Liver (tissue), 9 donors: ENCODE measurements around the gene TOR4A. TPM values are rescaled to one million over a fixed set of nuclear protein-coding genes. Genes with fewer than 3 reads are reported as not detected.
A peak's percentile ranks its signal among the peaks of the same experiment; 100 is the strongest.

Experiments used
- DNase-seq: peaks from one replicate; pipeline ENCODE4 v3.0.0-alpha.2; 2017; ENCODE audit warnings: low spot score
- H3K27ac ChIP-seq, 2 donors: one replicate each; pipeline ENCODE4 v1.7.0; 2013; ENCODE audit warnings: inconsistent platforms in 2 of 2, low read length in 2 of 2, control low read depth in 1 of 2, low read depth in 1 of 2, mild to moderate bottlenecking in 1 of 2
- H3K27me3 ChIP-seq, 4 donors: one replicate each; pipeline versions ENCODE4 v1.6.1 to v1.7.0; 2013; ENCODE audit warnings: low read length in 3 of 4, inconsistent platforms in 1 of 4, mild to moderate bottlenecking in 1 of 4, moderate library complexity in 1 of 4; ENCODE audit not compliant: control insufficient read depth in 4 of 4, insufficient read depth in 4 of 4
- H3K36me3 ChIP-seq, 4 donors: one replicate each; pipeline versions ENCODE4 v1.6.1 to v1.7.0; 2013; ENCODE audit warnings: low read length in 3 of 4, mild to moderate bottlenecking in 3 of 4, low read depth in 1 of 4, moderate library complexity in 1 of 4; ENCODE audit not compliant: control insufficient read depth in 4 of 4, insufficient read depth in 3 of 4
- H3K4me1 ChIP-seq, 4 donors: one replicate each; pipeline versions ENCODE4 v1.6.1 to v1.7.0; 2013; ENCODE audit warnings: low read length in 3 of 4, mild to moderate bottlenecking in 3 of 4, moderate library complexity in 1 of 4; ENCODE audit not compliant: control insufficient read depth in 4 of 4, insufficient read depth in 4 of 4
- H3K4me3 ChIP-seq, 3 donors: one replicate each; pipeline versions ENCODE4 v1.6.1 to v1.7.0; 2013; ENCODE audit warnings: low read length in 3 of 3, control low read depth in 1 of 3, low read depth in 1 of 3, mild to moderate bottlenecking in 1 of 3
- H3K9ac ChIP-seq, 2 donors: one replicate each; pipeline ENCODE4 v1.7.0; 2013; ENCODE audit warnings: low read length in 2 of 2, mild to moderate bottlenecking in 2 of 2, moderate library complexity in 2 of 2, control low read depth in 1 of 2, low read depth in 1 of 2
- H3K9me3 ChIP-seq, 4 donors: one replicate each; pipeline versions ENCODE4 v1.6.1 to v1.7.0; 2013; ENCODE audit warnings: low read length in 3 of 4; ENCODE audit not compliant: control insufficient read depth in 4 of 4
- EGR1 ChIP-seq, 2 donors: IDR thresholded peaks; 2 replicates each; pipeline ENCODE4 v1.6.1; 2016 to 2018; ENCODE audit warnings: antibody characterized with exemption in 2 of 2, low read depth in 2 of 2
- FOXA1 ChIP-seq: IDR thresholded peaks from 2 replicates; pipeline ENCODE4 v1.6.1; 2016; ENCODE audit warnings: antibody characterized with exemption
- HNF4A ChIP-seq, 2 donors: conservative IDR thresholded peaks; 2 replicates each; pipeline ENCODE4 v1.6.1; 2016; ENCODE audit warnings: antibody characterized with exemption in 2 of 2, mild to moderate bottlenecking in 2 of 2
- HNF4G ChIP-seq: IDR thresholded peaks from 2 replicates; pipeline ENCODE4 v1.6.1; 2016; ENCODE audit warnings: antibody characterized with exemption
- NR2F2 ChIP-seq: IDR thresholded peaks from 2 replicates; pipeline ENCODE4 v1.6.1; 2016; ENCODE audit warnings: antibody characterized with exemption
- RAD21 ChIP-seq, 2 donors: IDR thresholded peaks; 2 replicates each; pipeline ENCODE4 v1.6.1; 2016; ENCODE audit warnings: antibody characterized with exemption in 2 of 2, mild to moderate bottlenecking in 2 of 2
- RXRA ChIP-seq, 2 donors: IDR thresholded peaks; 2 replicates each; pipeline ENCODE4 v1.6.1; 2017 to 2018; ENCODE audit warnings: antibody characterized with exemption in 2 of 2, mild to moderate bottlenecking in 1 of 2
- TAF1 ChIP-seq: conservative IDR thresholded peaks from 2 replicates; pipeline ENCODE4 v1.6.1; 2016; ENCODE audit warnings: antibody characterized with exemption, mild to moderate bottlenecking
- YY1 ChIP-seq: IDR thresholded peaks from 2 replicates; pipeline ENCODE4 v1.6.1; 2016; ENCODE audit warnings: antibody characterized with exemption, mild to moderate bottlenecking
- WGBS: extraction: QIAGEN DNeasy Blood & Tissue Kit; methylation state at CpG from one replicate; pipeline ENCODE4 v1.1.7; 2013; 5-methylcytosine and 5-hydroxymethylcytosine counted together
- polyA plus RNA-seq, 2 donors: library from polyadenylated mRNA; stranded (reverse) in 1 of 2; unstranded in 1 of 2; fragments of 200-250 nt in 1 of 2; fragments of >200 nt in 1 of 2; fragmentation: Nextera tagmentation in 1 of 2; extraction: Ambion mirVana in 1 of 2; gene quantifications; one replicate each; pipeline versions ENCODE4 v1.2.1 to v1.2.3, GENCODE V29; 2013 to 2015
- total RNA-seq, 2 donors: library from RNA; depleted of rRNA; stranded (reverse); fragments of >200 nt; gene quantifications; one replicate each; pipeline ENCODE4 v1.2.3, GENCODE V29; 2014
- TF ChIP-seq, protein P1 (sequence below): IDR thresholded peaks from 2 replicates; pipeline ENCODE4 v1.6.1; 2016; ENCODE audit warnings: antibody characterized with exemption
- TF ChIP-seq, protein P2 (sequence below): fragments of 150-350 bp; IDR thresholded peaks from 2 replicates; pipeline ENCODE4 v1.5.1; 2017; ENCODE audit warnings: improper control_type of control experiment, low read depth, low read length; ENCODE audit not compliant: missing input control
- TF ChIP-seq, protein P3 (sequence below): IDR thresholded peaks from 2 replicates; pipeline ENCODE4 v1.6.1; 2016; ENCODE audit warnings: antibody characterized with exemption, mild to moderate bottlenecking
- TF ChIP-seq, protein P4 (sequence below): IDR thresholded peaks from 2 replicates; pipeline ENCODE4 v1.6.1; 2016; ENCODE audit warnings: antibody characterized with exemption
- TF ChIP-seq, protein P5 (sequence below): IDR thresholded peaks from 2 replicates; pipeline ENCODE4 v1.6.1; 2016; ENCODE audit warnings: antibody characterized with exemption
- donor health status: healthy.
- donor health status: healthy.
- donor health status: healthy.
- donor health status: healthy.
- donor health status: healthy.

The TOR4A gene
- total and polyA plus RNA-seq, 4 donors = 0.35 to 5.1 (median 4.3) TPM

DNA sequence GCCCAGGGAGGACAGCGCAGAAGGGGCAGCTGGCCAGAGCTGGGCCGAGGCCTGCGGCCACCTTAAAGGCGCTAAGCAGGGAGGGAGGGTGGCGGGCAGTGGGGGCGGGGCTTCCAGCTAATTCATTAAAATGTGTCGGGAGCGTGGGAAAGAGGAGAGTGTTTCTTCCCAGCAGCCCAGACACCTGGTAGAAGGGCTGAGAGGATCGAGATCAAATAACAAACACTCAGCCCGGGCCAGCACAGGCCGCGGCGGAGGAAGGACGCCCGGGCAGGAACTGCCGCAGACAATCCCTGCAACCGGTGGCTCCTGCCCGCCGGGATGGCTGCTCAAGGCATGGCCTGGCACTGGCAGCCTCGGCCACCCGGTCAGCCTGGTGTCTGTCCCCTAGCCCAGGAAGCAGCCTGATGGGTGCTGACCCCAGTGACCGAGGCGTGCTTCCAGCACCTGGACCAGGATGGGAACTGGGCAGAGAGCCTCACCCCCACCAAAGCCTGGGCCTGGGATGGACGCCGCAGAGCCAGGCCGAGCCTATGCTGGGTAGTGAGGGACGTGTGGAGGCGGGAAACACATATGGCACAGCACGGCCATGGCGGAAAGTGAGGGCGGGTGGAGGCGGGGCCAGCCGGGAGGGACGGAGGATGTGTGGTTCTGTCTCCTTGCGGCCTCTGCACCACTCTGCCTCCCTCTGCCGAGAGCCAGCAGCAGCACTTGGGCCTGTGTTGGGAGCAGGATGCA, 27.7 kb downstream of the TOR4A start:
- TF ChIP-seq RXRA (IDR thresholded peaks at IDR 0.05) (no peak), RAD21 (IDR thresholded peaks at IDR 0.05) (no peak), FOXA1 (no peak), HNF4A (conservative IDR thresholded peaks at IDR 0.05) (no peak)
- TF ChIP-seq, protein P1, sequence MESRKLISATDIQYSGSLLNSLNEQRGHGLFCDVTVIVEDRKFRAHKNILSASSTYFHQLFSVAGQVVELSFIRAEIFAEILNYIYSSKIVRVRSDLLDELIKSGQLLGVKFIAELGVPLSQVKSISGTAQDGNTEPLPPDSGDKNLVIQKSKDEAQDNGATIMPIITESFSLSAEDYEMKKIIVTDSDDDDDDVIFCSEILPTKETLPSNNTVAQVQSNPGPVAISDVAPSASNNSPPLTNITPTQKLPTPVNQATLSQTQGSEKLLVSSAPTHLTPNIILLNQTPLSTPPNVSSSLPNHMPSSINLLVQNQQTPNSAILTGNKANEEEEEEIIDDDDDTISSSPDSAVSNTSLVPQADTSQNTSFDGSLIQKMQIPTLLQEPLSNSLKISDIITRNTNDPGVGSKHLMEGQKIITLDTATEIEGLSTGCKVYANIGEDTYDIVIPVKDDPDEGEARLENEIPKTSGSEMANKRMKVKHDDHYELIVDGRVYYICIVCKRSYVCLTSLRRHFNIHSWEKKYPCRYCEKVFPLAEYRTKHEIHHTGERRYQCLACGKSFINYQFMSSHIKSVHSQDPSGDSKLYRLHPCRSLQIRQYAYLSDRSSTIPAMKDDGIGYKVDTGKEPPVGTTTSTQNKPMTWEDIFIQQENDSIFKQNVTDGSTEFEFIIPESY = no peak
- TF ChIP-seq, protein P2, sequence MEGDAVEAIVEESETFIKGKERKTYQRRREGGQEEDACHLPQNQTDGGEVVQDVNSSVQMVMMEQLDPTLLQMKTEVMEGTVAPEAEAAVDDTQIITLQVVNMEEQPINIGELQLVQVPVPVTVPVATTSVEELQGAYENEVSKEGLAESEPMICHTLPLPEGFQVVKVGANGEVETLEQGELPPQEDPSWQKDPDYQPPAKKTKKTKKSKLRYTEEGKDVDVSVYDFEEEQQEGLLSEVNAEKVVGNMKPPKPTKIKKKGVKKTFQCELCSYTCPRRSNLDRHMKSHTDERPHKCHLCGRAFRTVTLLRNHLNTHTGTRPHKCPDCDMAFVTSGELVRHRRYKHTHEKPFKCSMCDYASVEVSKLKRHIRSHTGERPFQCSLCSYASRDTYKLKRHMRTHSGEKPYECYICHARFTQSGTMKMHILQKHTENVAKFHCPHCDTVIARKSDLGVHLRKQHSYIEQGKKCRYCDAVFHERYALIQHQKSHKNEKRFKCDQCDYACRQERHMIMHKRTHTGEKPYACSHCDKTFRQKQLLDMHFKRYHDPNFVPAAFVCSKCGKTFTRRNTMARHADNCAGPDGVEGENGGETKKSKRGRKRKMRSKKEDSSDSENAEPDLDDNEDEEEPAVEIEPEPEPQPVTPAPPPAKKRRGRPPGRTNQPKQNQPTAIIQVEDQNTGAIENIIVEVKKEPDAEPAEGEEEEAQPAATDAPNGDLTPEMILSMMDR = no peak
- TF ChIP-seq, protein P3, sequence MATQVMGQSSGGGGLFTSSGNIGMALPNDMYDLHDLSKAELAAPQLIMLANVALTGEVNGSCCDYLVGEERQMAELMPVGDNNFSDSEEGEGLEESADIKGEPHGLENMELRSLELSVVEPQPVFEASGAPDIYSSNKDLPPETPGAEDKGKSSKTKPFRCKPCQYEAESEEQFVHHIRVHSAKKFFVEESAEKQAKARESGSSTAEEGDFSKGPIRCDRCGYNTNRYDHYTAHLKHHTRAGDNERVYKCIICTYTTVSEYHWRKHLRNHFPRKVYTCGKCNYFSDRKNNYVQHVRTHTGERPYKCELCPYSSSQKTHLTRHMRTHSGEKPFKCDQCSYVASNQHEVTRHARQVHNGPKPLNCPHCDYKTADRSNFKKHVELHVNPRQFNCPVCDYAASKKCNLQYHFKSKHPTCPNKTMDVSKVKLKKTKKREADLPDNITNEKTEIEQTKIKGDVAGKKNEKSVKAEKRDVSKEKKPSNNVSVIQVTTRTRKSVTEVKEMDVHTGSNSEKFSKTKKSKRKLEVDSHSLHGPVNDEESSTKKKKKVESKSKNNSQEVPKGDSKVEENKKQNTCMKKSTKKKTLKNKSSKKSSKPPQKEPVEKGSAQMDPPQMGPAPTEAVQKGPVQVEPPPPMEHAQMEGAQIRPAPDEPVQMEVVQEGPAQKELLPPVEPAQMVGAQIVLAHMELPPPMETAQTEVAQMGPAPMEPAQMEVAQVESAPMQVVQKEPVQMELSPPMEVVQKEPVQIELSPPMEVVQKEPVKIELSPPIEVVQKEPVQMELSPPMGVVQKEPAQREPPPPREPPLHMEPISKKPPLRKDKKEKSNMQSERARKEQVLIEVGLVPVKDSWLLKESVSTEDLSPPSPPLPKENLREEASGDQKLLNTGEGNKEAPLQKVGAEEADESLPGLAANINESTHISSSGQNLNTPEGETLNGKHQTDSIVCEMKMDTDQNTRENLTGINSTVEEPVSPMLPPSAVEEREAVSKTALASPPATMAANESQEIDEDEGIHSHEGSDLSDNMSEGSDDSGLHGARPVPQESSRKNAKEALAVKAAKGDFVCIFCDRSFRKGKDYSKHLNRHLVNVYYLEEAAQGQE = no peak
- TF ChIP-seq, protein P4, sequence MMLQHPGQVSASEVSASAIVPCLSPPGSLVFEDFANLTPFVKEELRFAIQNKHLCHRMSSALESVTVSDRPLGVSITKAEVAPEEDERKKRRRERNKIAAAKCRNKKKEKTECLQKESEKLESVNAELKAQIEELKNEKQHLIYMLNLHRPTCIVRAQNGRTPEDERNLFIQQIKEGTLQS = no peak
- Histone ChIP-seq H3K36me3 (no peaks in the 10 kb centered on the region), H3K4me1 (peaks cover 5 to 41% (median 22%) of the 10 kb centered on the region in 4 donors), H3K27me3 (no peaks in the 10 kb centered on the region), H3K9ac (no peak overlapping the region), H3K4me3 (no peak overlapping the region), H3K27ac (peak overlapping the region; percentile 30 to 73), H3K9me3 (no peaks in the 10 kb centered on the region)
- 42% methylated on average over 36 of the region's 36 CpGs for WGBS
- peak; percentile 39 for DNase-seq

DNA sequence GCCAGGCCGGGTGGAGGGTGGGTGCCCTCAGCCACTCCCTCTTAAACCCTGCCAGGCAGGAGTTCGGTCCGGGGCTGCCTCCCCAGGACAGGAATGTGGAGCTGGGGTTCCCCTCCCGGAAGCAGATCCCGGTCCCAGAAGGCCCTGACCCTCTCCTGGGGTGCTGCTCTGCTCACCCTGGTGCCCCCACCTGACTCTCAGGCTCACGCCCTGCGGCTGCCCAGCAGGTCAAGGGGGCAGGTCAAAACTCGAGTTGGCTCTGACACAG, 28.2 kb downstream of the TOR4A start:
- Histone ChIP-seq H3K9ac (no peak overlapping the region), H3K36me3 (no peaks in the 10 kb centered on the region), H3K27me3 (no peaks in the 10 kb centered on the region), H3K4me1 (peaks cover 4 to 37% (median 20%) of the 10 kb centered on the region in 4 donors), H3K4me3 (no peak overlapping the region), H3K9me3 (no peaks in the 10 kb centered on the region), H3K27ac (peak overlapping the region; percentile 30 to 73)
- 24% methylated on average over 8 of the region's 8 CpGs for WGBS
- no peak for DNase-seq
- TF ChIP-seq NR2F2 = no peak
- TF ChIP-seq, protein P2 = no peak
- no peak for TF ChIP-seq EGR1 (IDR thresholded peaks at IDR 0.05; ENCODE audit: low read depth in 2 of 2)
- no peak for TF ChIP-seq TAF1
- TF ChIP-seq, protein P3 = no peak
- no peak for TF ChIP-seq YY1
- no peak for TF ChIP-seq HNF4G
- no peak for TF ChIP-seq HNF4A (conservative IDR thresholded peaks at IDR 0.05)
- TF ChIP-seq, protein P5, sequence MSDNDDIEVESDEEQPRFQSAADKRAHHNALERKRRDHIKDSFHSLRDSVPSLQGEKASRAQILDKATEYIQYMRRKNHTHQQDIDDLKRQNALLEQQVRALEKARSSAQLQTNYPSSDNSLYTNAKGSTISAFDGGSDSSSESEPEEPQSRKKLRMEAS = no peak
- TF ChIP-seq, protein P1 = no peak
